ENCODE measurements around the gene HSD17B14.
"Not testable (repeated sequence)": the region's sequence is repeated elsewhere in the genome, so short reads cannot be mapped to it uniquely, and the experiment has no call there.

The HSD17B14 gene

DNA sequence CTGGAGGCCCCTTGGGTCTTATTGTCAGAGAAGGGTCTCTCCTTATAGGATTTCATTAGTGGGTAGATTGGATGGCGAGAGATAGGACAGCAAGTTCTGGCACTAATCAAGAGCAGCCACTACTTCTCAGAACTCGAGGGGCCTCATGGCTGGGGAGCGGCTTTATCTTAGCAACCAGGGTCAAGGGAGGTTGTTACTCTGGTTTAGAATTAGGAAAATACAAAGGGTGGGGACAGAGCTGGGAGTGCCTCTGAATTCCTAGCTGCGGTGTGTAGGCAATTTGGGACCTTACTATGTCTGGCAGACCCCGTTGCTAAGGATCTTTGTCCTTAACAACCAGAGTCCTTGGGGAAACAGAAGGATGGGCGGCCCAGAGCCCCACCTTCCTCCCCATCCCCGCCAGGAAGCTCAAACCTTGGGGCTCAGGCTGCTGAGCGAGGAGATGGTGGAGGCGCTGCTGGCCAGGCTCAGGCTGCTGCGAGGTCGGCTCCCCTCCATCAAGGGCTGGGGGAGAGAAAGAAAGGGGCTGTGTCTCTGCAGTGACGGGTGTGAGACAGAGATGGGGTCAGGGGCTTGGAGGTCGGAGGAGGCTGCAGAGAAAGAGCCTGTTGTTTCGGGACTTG lies 30.9 kb upstream of the HSD17B14 start:
- no peak for DNase-seq

DNA sequence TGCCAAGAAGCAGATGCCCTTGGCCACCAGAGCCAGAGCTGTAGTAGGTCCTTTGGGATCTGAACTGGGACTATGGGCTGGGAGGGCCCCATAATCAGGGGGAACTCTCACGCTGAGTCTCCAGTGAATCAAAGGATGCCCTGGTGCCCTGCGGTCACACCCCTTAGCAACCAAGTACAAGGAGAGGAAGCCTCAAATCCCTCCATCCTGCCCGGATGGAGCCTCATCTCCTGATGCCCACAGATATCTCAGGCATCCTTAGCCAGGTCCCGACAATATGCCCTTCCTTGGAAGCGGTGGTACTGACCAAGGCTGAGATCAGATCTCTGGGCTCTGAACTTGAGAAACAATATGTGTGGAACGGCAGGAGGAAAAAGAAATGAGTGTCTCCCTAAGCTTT lies 30.4 kb upstream of the HSD17B14 start:
- DNase-seq = no peak

DNA sequence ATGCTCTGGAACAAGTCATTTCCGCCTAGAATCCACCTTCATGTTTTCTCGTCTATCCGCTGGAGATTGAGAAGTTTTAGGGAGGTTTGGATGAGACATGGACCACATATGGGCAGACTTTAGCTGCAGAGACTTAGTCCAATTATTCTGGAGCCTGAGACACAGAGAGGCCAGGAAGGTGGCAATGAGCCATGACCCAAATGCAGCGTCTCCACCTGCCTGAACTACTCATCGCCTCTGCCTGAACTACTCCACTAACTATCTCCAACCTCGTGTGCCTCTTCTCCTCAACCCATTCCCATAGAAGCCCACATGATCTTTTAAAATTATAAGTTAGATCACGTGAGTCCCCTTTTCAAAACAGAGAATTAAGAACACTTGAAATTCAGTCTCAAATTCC lies 26.5 kb upstream of the HSD17B14 start:
- DNase-seq = no peak

DNA sequence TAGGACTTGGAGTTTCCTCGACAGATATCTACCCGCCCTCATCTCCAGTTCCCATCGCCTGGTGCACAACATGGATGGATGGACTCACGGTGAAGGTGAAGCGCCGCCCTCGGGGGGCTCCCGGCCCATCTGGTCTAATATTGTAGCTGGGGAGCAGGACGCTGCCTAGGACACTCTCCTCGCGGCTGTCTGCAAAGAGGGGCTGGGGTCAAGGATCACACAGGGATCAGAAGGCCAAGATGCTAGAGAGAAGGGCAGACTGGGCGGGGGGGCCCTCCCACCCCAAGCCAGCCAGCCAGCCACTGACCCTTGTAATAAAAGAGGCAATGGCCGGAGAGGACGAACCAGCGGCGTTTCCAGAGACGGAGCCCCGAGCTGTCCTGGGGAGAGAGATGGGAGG lies 25.0 kb upstream of the HSD17B14 start:
- no peak for DNase-seq

DNA sequence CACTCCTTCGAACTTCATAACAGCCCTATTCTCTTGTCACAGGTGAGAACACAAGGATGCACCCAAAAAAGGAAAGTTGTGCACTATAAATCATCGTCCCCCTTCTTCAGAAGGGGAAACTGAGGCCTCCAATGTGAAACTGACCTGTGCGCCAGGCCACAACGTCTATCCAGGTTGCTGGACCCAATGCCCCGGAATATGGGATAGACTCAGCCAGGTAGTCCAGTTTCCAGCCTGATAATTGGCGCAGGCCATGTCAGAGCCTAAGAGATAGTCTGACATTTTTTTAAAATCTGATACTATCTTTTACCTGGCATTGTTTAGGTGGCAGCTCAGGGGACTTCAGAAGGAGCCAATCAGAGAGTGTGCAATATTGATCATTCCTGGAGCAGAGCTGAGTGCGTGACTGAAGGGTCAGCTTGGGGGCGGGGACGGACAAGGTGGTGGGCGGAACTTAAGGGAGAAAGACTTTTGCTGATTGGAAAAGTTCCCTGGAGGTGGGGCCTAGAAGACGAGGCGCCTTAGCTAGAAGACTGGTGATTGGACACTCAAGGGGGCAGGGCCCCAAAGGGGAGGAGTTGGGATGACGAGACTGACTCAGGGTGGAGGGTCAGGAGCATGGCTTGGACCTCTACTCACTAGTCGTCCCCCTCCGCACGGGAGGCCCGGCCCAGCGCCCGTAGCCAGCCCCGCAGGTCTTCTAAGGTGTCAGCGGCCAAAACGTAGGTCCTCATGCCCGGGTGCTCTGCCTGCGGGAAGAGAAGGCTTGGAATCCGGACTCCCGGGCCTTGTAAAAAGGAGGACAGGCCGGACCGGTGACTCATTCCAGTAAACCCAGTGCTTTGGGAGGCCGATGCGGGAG lies 23.7 kb upstream of the HSD17B14 start:
- DNase-seq = peak; percentile 51 to 72 (median 62)

DNA sequence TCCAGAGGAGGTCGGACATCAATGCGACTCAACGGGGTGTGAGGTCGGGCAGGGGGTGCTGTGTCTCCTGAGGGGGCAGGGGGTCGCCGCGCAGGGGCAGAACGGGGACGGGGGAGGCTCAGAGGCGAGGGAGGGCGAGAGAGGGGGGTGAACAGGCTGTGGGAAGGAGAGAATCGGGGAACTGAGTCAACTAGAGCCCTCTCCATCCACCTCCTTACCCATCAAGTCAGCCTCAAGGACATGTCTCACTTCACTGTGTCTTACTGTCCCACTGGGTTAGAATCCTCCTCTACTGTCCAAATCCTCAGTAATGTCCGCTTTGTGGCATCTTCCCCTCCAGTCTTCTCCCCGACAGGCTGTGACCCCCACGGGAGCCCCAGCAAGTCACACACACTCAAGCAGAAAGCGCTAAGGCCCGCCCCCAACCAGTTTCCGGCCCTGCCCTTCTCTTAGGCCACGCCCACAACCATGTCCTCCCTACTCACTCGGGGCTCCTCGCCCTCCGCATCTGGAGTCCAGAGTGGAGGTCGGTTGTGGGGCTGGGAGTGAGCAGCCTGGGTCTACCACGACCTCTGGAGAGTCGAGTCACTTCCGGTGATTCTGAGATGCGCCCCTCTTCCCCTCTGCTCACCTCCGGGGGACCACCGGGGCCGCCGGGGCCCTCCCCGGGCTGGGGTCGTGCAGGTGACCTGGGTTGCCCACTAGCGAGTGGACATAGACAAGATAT lies 22.9 kb upstream of the HSD17B14 start:
- DNase-seq = peak; percentile 49 to 69 (median 59)

DNA sequence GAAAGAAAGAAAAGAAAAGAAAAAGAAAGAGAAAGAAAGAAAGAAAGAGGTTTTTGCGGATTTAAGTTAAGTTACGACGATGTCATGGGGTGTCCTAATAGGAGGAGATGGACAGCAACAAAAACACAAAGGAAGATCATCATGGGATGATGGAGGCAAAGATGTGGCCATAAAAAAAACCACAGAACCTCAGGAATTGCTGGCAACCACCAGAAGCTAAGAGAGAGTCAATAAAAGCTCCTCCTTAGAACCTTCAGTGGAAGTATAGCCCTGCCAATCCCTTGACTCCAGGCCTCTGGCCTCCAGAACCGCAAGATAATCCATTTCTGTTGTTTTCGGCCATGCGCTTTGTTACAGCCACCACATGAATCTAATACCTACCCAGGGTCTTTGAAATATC lies 20.6 kb upstream of the HSD17B14 start:
- no peak for DNase-seq

DNA sequence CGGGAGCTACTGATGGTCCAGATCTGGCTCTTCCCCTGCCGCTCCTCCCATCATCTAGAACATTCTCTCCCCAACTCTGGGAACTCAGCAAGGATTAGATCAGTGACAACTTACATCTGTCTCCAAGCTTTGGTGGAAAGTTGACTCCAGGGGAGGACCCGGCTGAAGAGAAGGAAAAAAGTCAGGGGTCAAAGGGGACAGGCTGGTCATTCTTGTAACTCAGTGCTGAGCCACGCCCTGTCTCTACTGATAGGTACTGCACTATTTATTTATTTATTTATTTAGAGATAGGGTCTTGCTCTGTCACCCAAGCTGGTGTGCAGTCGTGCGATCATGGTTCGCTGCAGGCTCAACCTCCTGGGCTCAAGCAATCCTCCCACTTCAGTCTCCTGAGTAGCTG lies 17.8 kb upstream of the HSD17B14 start:
- DNase-seq = no peak

DNA sequence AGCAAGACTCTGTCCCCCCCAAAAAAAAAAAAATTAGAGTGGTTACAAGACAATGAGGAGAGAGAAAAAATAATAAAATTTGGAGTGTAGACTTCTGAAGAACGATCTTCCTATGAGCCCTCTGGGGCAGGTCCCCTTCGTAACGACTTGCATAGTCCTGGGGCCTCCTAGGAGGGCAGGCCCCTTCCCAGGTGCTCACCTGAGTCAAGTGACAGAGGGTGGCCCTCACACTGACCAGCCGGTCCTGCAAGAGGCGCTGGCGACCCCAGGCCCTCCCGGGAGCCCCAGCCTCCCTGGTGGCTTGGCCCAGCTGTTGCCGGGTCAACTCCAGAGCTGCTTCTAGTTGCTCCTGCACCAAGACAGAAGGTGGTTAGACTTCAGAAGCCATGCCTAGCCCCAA lies 17.2 kb upstream of the HSD17B14 start:
- no peak for DNase-seq

DNA sequence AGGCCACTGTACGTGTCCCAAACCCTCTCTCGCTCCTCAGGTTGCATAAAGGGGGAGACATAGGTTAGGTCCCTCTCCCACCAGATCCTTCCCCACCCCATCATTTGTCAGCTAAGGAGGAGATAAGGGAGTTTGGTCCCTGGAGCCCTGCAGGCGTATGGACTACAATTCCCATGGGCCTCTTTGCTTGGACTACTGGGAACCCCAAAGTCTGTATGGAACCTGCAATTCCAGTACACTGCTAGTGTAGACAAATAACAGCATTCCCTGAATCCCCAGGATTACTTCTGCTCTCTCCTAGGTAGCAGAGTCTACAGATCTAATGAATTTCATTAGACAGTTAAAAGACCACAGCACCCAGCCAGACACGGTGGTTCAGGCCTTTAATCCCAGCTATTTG lies 16.0 kb upstream of the HSD17B14 start:
- no peak for DNase-seq

DNA sequence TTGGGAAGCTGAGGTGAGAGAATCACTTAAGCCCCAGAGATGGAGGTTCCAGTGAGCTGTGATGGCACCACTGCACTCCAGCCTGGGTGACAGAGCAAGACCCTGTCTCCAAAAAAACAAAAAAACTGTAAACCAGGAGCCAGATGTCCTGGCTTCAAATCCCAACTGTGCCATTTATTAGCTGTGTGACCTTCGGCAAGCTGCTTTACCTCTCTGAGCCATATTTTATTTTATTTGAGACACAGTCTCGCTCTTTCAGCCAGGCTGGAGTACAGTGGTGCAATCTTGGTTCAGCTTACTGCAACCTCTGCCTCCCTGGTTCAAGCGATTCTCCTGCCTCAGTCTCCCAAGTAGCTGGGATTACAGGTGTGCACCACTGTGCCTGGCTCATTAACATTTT lies 10.4 kb upstream of the HSD17B14 start:
- not testable (repeated sequence) for DNase-seq

DNA sequence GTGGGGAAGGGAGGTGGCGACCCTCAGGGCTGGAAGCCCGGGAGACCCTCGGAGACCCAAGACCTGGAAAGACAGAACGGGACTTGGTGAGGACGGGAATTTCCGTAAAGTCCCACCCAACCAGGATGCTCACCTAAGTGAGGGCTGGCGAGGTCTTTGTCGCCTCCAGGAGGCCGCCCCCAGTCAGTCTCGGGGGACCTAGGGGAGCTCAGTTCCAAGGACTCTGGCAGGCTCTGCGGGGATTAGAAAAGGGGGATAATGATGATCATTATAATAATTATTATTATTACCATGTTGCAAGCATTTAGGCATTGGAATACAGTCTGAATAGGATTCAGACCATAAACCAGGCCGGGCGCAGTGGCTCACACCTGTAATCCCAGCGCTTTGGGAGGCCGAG lies 9.1 kb upstream of the HSD17B14 start:
- no peak for DNase-seq

DNA sequence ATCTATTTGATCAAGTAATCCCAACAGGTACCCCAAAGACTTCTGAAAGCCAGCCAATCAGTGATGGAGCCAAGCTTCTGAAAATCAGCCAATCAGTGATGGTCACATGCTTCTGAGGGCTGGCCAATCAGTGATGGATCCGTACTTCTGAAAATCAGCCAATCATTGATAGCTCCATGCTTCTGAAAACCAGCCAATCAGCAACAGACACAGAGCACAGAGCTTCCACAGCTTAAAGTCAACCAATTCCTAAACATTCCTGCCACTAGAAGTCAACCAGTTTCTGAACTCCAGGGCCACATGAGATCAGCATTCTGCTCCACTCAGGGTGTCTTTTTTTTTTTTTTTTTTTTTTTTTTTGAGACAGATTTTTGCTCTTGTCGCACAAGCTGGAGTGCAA lies 8.2 kb upstream of the HSD17B14 start:
- peak in 2 of 4 experiments; percentile 11 to 29 for DNase-seq

DNA sequence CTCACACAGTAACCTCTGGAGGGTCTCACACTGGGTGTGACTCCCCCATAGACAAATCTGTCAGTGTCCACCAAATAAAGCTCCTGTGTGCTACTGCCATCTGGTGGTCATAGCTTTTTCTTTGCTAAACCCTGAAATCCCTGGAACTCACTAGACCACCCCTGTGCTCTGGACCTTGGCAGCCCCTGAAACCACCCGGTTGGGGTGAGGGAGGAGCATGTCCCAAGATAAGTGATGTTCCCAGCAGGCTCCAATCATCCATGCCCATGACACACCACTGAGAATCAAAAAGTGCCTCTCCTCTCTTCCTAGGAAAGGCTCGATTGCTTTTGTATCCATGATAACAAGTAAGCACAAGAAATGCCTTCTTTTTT lies 6.5 kb upstream of the HSD17B14 start:
- DNase-seq = peak; percentile 69 to 78 (median 72)

DNA sequence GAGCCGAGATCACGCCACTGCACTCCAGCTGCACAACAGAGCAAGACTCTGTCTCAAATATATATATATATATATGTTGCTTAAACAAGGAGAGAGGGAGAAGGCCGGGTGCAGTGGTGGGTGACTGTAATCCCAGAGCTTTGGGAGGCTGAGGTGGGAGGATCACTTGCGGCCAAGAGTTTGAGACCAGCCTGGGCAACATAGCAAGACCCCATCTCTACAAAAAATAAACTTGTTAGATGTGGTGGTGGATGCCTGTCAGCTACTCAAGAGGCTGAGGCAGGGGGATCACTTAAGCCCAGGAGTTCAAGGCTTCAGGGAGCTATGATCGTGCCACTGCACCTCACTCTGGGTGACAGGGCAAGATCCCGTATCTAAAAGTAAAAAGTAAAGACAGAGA lies 5.3 kb upstream of the HSD17B14 start:
- no peak for DNase-seq

DNA sequence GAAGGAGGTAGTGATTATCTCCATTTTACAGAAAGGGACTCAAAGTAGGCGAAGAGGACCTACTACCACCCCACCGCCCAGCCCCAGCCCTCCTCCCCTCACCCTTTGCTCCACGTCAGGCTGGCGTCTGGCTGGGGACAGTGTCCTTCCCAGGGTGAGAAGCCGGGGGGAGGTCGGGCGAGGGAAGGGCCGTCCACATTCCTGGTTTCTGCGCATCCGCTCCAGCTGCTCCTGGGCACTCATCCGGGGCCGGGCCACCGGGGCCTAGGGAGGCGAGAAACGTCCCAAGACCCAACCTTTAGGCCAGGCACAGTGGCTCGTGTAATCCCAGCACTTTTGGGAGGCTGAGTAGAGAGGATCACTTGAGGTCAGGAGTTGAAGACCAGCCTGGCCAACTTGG lies 4.8 kb upstream of the HSD17B14 start:
- DNase-seq = no peak

DNA sequence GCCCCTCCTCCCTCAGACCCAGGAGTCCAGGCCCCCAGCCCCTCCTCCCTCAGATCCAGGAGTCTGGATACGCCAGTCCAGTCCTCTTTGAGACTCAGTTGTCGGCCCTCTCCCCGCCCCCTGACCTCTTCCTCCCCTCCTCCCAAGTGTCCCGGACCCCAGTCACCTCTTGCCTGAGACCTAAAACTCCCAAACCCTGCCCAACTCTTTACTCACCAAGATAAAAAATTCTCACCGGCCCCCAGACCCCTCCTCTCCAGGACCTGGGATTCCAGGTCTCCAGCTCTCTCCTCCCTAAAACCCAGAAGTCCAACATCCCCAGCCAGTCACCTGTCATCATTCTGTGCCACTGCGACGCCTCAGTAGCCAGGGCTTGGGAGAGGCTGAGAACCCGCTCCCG lies 1.4 kb upstream of the HSD17B14 start:
- no peak for DNase-seq

DNA sequence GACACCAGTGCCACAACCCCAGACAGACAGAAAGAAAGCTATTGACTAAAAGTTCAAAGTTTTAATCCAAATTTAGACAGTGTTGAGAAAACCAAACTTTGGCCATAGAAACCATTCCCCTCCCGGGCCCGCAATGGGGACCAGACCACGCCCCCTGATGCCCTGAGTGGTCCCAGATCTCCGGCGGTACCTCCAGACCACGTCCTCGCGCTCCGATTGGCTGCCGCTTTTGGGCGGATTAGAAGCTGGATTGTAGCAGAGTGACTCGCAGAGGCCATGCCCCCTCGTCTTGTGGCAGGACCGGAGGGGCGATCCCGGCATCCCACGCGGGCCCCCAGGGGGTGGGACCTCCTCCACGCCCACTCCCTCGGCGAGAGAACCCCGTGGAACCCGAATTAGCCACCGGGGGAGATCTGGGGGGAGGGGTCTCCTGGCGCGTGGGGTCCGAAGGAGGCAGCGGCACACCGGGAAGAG lies 797 bp upstream of the HSD17B14 start:
- peak; percentile 74 to 90 (median 83) for DNase-seq

DNA sequence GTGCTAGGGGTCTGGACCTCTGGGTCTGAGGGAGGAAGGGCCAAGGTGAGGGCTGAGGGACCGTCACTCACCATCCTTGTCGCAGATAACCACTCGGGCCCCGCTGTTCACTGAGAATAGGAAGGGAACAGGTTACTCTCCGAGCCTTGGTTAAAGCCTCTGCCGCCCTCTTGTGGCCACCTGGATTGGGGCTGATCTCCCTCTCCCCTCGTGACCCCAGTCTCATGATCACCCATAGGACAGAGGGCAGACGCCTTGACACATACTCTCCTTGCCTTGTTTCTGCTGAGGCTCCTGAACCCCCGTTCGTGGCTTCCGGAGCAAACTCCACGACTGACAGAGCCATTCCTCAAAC lies 580 bp downstream of the HSD17B14 start:
- DNase-seq = peak; percentile 94 to 96 (median 96)

DNA sequence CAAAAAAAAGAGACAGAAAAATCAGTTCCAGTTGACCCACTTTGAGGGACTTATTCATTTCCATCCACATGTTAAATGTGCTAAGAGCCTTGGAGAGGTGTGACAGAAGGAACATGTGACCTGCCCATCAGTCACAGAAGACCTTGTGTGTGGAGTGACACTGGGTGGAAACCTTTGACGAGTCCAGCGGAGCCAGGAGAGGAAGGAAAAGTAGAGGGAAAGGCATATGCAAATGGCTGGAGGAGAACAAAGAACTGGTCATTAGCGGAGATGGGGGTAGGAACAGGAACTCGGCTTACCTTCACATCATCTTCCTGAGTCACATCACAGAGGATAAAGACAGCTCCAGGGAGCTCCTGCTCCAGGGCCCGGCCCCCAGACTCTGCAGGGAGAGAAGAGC lies 2.3 kb downstream of the HSD17B14 start:
- DNase-seq = peak; percentile 11 to 49 (median 32)

DNA sequence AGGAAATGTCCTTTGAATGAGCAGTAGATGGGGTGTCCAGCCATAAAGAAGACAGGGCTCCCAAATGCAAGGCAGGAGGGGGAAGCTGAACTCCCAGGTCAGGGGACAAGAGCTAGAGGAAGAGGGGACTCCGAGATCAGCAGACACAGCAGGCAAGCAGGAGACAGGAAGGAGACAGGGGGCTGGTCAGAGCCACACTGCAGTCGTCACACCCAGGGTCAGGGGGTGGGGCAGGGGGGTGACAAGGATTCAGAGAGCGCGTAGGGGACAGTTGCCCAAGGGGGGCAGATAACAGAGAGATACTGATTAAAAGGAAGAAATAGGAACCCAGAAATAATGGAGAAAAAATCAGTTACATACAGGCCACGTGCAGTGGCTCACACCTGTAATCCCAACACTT lies 3.2 kb downstream of the HSD17B14 start:
- no peak for DNase-seq

DNA sequence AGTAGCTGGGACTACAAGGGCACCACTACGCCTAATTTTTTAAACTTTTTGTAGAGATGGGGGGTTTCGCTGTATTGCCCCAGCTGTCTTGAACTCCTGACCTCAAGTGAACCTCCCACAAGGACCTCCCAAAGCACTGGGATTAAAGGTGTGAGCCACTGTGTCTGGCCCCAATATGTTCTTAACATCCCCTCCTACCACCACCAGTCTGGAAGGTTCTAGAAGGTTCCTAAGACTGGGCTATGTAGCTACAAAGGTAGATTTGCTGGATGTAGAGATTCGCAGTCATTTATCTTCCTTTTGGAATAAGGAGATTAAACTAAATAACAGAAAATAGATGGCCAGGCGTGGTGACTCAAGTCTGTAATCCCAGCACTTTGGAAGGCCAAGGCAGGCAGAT lies 5.3 kb downstream of the HSD17B14 start:
- DNase-seq = no peak

DNA sequence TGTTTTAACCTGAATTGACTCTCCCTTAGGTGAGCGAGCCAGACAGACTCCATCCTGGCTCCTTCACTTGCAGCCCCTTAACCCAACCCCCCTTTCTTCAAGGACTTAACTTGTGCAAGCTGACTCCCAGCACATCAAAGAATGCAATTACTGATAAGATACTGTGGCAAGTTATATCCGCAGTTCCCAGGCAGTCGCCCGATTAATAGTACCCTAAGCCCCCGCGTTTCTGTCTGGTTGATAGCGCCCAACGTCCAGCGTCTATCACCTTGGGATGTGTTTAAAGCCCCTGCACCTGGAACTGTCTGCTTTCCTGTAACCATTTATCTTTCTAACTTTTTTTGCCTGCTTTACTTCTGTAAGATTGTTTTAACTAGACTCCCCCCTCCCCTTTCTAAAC lies 6.2 kb downstream of the HSD17B14 start:
- no peak for DNase-seq

DNA sequence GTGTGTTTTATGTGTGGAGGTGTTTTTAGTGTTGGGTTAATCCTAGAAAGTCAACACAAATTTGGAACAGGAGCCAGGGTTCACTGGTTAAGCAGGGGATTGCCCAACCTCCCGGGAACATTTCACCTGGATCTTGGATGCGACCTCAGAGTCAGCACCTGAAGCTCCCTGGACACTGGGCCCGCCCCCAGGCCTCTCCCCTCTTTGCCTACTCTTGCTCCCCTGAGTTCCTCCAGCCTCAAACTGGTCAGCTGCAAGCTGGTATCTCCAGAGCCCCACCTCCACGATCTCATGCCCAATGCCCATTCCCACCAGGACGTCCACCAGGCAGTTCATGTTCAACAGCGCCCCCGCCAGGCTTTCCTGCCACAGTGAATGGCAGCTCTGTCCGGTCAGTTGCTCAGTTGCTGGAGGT lies 9.7 kb downstream of the HSD17B14 start:
- no peak for DNase-seq

Data from suppressor macrophage (primary cell).